Brain microvascular endothelial cell (primary cell): ENCODE measurements around the gene PPFIA4.

Source experiments
- DNase-seq: peaks from one replicate; pipeline ENCODE4 v3.0.0-alpha.2; 2020
- H3K27ac ChIP-seq: fragments of 250-450 bp; sonication (Bioruptor Pico); 2 replicates; pipeline ENCODE4 v1.5.1; 2020; ENCODE audit warnings: mild to moderate bottlenecking, moderate library complexity
- H3K27me3 ChIP-seq: fragments of 250-450 bp; sonication (Bioruptor Pico); replicated peaks from 2 replicates; pipeline ENCODE4 v1.5.1; 2020; ENCODE audit warnings: mild to moderate bottlenecking
- H3K36me3 ChIP-seq: fragments of 250-450 bp; sonication (Bioruptor Pico); replicated peaks from 2 replicates; pipeline ENCODE4 v1.5.1; 2020; ENCODE audit warnings: mild to moderate bottlenecking
- H3K4me3 ChIP-seq: 2 replicates; pipeline ENCODE4 v1.5.1; 2011; ENCODE audit warnings: low read depth, mild to moderate bottlenecking, control low read depth, low read length, moderate library complexity
- in situ Hi-C: cut with HindIII; loops from 2 replicates; pipeline ENCODE4 v1.10.0; 2017; ENCODE audit warnings: low sequenced_read_pairs, low pct_ligation_motif_present
- TF ChIP-seq, protein P1 (sequence below): IDR thresholded peaks from 2 replicates; pipeline ENCODE4 v1.5.1; 2011; ENCODE audit warnings: low read depth, mild to moderate bottlenecking, moderate library complexity, low read length, control low read depth, inconsistent platforms; ENCODE audit errors: missing control alignments

The PPFIA4 gene

DNA sequence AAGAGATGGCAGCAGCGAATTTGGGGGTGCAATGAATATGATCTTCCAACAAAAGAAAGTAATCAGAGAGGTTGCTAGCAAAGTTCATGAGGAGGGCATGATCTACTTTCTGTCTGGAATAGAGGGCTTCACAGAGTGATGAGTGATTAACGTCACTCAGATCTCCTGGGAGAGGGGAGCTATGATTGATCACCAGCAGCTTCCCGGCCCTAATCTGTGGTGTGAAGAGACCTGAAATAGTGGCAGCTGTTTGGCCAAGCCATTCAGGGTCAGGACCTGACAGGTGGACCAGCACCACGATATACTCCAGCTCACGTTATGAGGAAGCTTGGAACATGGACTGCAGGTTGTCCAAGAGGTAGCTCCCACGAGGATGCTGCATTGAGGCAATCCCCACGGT is 39.0 kb upstream of the PPFIA4 start:
- Histone ChIP-seq H3K4me3 (no peak overlapping the region), H3K36me3 (no peaks in the 10 kb centered on the region), H3K27me3 (peaks cover 3% of the 10 kb centered on the region), H3K27ac (no peak overlapping the region)
- TF ChIP-seq, protein P1, sequence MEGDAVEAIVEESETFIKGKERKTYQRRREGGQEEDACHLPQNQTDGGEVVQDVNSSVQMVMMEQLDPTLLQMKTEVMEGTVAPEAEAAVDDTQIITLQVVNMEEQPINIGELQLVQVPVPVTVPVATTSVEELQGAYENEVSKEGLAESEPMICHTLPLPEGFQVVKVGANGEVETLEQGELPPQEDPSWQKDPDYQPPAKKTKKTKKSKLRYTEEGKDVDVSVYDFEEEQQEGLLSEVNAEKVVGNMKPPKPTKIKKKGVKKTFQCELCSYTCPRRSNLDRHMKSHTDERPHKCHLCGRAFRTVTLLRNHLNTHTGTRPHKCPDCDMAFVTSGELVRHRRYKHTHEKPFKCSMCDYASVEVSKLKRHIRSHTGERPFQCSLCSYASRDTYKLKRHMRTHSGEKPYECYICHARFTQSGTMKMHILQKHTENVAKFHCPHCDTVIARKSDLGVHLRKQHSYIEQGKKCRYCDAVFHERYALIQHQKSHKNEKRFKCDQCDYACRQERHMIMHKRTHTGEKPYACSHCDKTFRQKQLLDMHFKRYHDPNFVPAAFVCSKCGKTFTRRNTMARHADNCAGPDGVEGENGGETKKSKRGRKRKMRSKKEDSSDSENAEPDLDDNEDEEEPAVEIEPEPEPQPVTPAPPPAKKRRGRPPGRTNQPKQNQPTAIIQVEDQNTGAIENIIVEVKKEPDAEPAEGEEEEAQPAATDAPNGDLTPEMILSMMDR = no peak
- no peak for DNase-seq
- in situ Hi-C loops = no loop called here

- TF ChIP-seq, protein P1 = no peak
- Histone ChIP-seq H3K27ac (no peak overlapping the region), H3K4me3 (no peak overlapping the region), H3K27me3 (peaks cover 3% of the 10 kb centered on the region), H3K36me3 (no peaks in the 10 kb centered on the region)
- DNase-seq = no peak
- in situ Hi-C loops = no loop called here
Observed at GRCh38 chr1:202987922-202988583, 38.2 kb upstream of the PPFIA4 start.

GRCh38 chr1:202989879-202990278 is 36.4 kb upstream of the PPFIA4 start:
- TF ChIP-seq, protein P1 = no peak
- Histone ChIP-seq H3K27me3 (peaks cover 3% of the 10 kb centered on the region), H3K27ac (no peak overlapping the region), H3K4me3 (no peak overlapping the region), H3K36me3 (no peaks in the 10 kb centered on the region)
- in situ Hi-C loops = no loop called here
- no peak for DNase-seq

DNA sequence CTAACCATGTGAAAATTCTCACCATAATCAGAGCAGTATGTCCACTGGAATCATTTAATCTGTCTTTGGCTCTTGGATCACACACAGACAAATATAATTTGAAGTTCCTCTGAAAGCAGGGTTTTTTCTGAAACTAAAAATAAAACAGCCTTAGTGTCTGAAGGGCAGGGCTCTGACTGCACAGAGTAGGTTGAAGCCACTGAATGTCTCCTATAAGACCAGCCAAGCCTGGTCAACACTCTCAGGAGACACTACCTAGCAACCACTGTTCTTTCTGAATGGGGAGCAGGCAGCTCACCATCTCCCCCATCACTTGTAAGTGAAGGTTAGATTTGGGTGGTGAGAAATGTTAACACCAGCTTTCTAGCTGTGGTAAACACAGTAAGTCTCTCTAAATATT is 35.2 kb upstream of the PPFIA4 start:
- no peak for DNase-seq
- Histone ChIP-seq H3K36me3 (no peaks in the 10 kb centered on the region), H3K27ac (no peak overlapping the region), H3K4me3 (no peak overlapping the region), H3K27me3 (peaks cover 5% of the 10 kb centered on the region)
- in situ Hi-C loops = no loop called here
- TF ChIP-seq, protein P1 = no peak

DNA sequence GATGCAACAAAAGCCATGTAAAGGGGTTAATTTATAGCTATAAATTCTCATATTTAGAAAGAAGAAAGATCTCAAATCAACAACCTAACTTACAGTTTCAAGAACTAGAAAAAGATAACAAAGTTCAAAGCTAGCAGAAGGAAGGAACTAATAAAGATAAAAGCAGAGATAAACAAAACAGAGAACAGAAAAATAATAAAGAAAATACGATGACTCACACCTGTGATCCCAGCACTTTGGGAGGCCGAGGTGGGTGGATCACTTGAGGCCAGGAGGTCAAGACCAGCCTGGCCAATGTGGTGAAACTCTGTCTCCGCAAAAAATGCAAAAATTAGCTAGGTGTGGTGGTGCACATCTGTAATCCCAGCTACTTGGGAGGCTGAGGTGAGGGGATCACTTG is 31.5 kb upstream of the PPFIA4 start:
- TF ChIP-seq, protein P1 = no peak
- in situ Hi-C loops = no loop called here
- Histone ChIP-seq H3K27ac (no peak overlapping the region), H3K4me3 (no peak overlapping the region), H3K27me3 (peaks cover 18% of the 10 kb centered on the region), H3K36me3 (no peaks in the 10 kb centered on the region)
- DNase-seq = no peak
